SU-DHL-6 (cell line): ENCODE results near the gene PLCB1.

Experiments
- H2AFZ ChIP-seq: fragments of 200-600 bp; sonication (generic); 2 replicates; pipeline ENCODE4 v1.6.1; 2014; ENCODE audit warnings: low read depth, mild to moderate bottlenecking, moderate library complexity, mixed read lengths, antibody characterized with exemption, low read length; ENCODE audit not compliant: severe bottlenecking
- H3F3A ChIP-seq: fragments of 200-600 bp; shearing (Covaris generic); 2 replicates; pipeline ENCODE4 v1.6.0; 2016; ENCODE audit warnings: antibody characterized with exemption, mild to moderate bottlenecking; ENCODE audit not compliant: insufficient read depth
- H3K27ac ChIP-seq: fragments of 200-600 bp; sonication (generic); 2 replicates; pipeline ENCODE4 v1.5.1; 2016; ENCODE audit warnings: low read depth, mild to moderate bottlenecking, low read length, moderate library complexity, mixed read lengths
- H3K27me3 ChIP-seq: fragments of 200-600 bp; sonication (generic), shearing (Covaris generic); 2 replicates; pipeline ENCODE4 v1.6.0; 2014; ENCODE audit warnings: mild to moderate bottlenecking, low read length
- H3K36me3 ChIP-seq: fragments of 200-600 bp; sonication (generic); 2 replicates; pipeline ENCODE4 v1.6.1; 2014; ENCODE audit warnings: mild to moderate bottlenecking, low read length, mixed read lengths
- H3K4me2 ChIP-seq: fragments of 300-600, 200-600 bp; shearing (Covaris generic), sonication (generic); 2 replicates; pipeline ENCODE4 v1.6.0; 2014; ENCODE audit warnings: low read length, low read depth, mild to moderate bottlenecking; ENCODE audit not compliant: poor library complexity, severe bottlenecking
- H3K4me3 ChIP-seq: fragments of 200-600 bp; sonication (generic); 2 replicates; pipeline ENCODE4 v1.5.1; 2014; ENCODE audit warnings: antibody characterized with exemption, low read length, mild to moderate bottlenecking, mixed read lengths; ENCODE audit not compliant: insufficient read depth, poor library complexity, severe bottlenecking
- H3K79me2 ChIP-seq: fragments of 200-600 bp; sonication (generic); 2 replicates; pipeline ENCODE4 v1.6.1; 2014; ENCODE audit warnings: mild to moderate bottlenecking, low read length, moderate library complexity; ENCODE audit not compliant: insufficient read depth
- H3K9ac ChIP-seq: fragments of 200-600 bp; sonication (generic); 2 replicates; pipeline ENCODE4 v1.7.0; 2014; ENCODE audit warnings: mild to moderate bottlenecking, low read length
- H3K9me2 ChIP-seq: fragments of 200-600 bp; sonication (generic); replicated peaks from 2 replicates; pipeline ENCODE4 v1.6.1; 2014; ENCODE audit warnings: low read length; ENCODE audit not compliant: insufficient read depth
- H3K9me3 ChIP-seq: fragments of 200-600 bp; sonication (generic); 2 replicates; pipeline ENCODE4 v1.6.1; 2014; ENCODE audit warnings: low read length, mixed read lengths; ENCODE audit not compliant: insufficient read depth
- H4K20me1 ChIP-seq: fragments of 200-600 bp; sonication (generic); 2 replicates; pipeline ENCODE4 v1.6.1; 2014; ENCODE audit warnings: low read depth, mild to moderate bottlenecking, antibody characterized with exemption, low read length, moderate library complexity, mixed read lengths
- EZH2phosphoT487 ChIP-seq: fragments of 200-600 bp; sonication (generic), shearing (Covaris generic); conservative IDR thresholded peaks from 2 replicates; pipeline ENCODE4 v1.6.1; 2018; ENCODE audit warnings: mild to moderate bottlenecking, antibody characterized with exemption, low read length, moderate library complexity, mixed read lengths
- TF ChIP-seq, protein P1 (sequence below): fragments of 200-600 bp; sonication (generic); IDR thresholded peaks from one replicate; pipeline ENCODE4 v1.5.1; 2017; ENCODE audit warnings: antibody characterized with exemption, mild to moderate bottlenecking, low read length, moderate library complexity; ENCODE audit not compliant: insufficient read depth, poor library complexity, severe bottlenecking

Gene PLCB1

DNA sequence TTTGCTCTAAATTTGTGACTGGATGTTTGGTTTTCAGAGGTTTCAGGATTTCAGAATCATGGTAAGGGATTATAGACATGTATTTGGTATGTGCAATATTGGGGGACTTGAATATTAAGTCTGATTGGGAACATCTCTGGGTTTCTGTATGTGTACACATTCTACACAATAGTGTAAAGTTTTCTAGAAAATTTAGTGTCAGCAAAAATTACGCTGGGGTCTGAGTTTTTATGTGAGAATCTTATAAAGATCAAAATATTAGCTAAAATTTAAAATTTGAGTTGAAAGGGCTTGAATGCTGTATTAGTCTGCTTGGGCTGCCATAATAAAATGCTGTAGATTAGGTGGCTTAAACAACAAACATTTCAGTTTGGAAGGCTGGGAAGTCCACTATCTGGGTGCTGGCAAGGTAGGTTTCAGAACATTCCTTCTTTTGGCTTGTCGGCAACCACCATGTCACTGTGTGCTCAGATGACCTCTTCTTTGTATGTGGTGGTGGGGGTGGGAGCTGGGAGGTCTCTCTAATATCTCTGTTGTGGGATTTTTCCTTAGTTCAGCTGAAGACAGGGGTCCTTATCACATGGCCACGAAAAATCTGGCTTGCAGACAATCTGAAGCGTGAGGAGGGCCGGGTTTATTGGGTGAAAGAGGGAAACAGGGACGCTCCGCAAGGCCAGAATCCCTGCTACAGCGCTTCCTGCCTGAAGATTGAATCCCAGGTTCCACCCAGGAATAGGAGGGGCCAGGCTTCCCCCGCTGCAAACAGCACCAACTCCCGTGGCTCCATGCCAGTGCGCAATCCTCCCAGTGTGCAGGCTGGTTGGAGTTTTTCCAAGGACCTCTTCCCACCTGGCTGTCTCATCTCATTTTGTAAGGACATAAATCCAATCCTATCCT, 299.7 kb downstream of the PLCB1 start:
- H3K36me3 ChIP-seq = no peaks in the 10 kb centered on the region
- H3K4me2 ChIP-seq = no peak overlapping the region
- no peak overlapping the region for H3K4me3 ChIP-seq
- no peaks in the 10 kb centered on the region for H3K27me3 ChIP-seq
- H3K9me2 ChIP-seq = no peaks in the 10 kb centered on the region
- no peak overlapping the region for H3K27ac ChIP-seq
- no peak overlapping the region for H2AFZ ChIP-seq
- H3K9me3 ChIP-seq = no peaks in the 10 kb centered on the region
- no peaks in the 10 kb centered on the region for H4K20me1 ChIP-seq
- TF ChIP-seq, protein P1, sequence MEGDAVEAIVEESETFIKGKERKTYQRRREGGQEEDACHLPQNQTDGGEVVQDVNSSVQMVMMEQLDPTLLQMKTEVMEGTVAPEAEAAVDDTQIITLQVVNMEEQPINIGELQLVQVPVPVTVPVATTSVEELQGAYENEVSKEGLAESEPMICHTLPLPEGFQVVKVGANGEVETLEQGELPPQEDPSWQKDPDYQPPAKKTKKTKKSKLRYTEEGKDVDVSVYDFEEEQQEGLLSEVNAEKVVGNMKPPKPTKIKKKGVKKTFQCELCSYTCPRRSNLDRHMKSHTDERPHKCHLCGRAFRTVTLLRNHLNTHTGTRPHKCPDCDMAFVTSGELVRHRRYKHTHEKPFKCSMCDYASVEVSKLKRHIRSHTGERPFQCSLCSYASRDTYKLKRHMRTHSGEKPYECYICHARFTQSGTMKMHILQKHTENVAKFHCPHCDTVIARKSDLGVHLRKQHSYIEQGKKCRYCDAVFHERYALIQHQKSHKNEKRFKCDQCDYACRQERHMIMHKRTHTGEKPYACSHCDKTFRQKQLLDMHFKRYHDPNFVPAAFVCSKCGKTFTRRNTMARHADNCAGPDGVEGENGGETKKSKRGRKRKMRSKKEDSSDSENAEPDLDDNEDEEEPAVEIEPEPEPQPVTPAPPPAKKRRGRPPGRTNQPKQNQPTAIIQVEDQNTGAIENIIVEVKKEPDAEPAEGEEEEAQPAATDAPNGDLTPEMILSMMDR = no peak
- TF ChIP-seq EZH2phosphoT487 = no peak
- no peak overlapping the region for H3K9ac ChIP-seq
- H3K79me2 ChIP-seq = no peaks in the 10 kb centered on the region
- H3F3A ChIP-seq = no peaks in the 10 kb centered on the region

DNA sequence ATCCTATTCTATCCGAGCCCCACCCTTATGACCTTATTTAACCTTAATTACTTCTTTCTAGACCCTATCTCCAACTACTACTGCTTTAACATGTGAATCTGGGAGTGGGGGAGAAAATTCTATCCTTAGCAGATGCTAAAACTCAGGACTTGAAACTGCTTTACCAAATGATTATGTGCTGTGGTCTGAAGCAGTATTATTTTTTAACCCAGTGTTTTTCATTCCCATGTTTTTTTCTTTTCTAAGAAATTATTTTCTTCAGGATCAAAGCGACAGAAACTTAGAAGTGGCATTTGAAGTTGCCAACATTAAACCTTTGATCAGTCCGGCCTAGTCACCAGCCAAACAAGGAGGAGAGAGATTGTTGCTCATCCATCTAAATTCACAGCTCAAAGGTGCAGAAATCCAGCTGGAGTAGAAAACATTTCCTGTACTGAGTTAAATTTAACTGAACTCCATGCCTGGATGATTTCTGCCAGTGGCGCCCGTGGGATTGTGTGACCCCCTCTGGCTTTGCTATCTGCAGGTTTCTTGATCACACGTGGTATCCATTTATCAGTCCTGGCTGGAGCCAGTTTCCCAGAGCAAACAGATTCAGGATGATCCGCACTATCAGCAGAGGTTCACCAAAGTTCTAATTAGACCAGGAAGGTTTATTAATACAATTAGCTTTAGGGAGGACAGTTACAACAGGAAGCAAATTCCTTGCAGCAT, 300.5 kb downstream of the PLCB1 start:
- Histone ChIP-seq H3K27me3 (no peaks in the 10 kb centered on the region), H3F3A (no peaks in the 10 kb centered on the region), H3K9me2 (no peaks in the 10 kb centered on the region), H3K36me3 (no peaks in the 10 kb centered on the region), H3K9ac (no peak overlapping the region), H3K79me2 (no peaks in the 10 kb centered on the region), H3K4me3 (no peak overlapping the region), H4K20me1 (no peaks in the 10 kb centered on the region), H3K9me3 (no peaks in the 10 kb centered on the region), H2AFZ (no peak overlapping the region), H3K4me2 (no peak overlapping the region), H3K27ac (no peak overlapping the region)
- TF ChIP-seq, protein P1 = no peak

DNA sequence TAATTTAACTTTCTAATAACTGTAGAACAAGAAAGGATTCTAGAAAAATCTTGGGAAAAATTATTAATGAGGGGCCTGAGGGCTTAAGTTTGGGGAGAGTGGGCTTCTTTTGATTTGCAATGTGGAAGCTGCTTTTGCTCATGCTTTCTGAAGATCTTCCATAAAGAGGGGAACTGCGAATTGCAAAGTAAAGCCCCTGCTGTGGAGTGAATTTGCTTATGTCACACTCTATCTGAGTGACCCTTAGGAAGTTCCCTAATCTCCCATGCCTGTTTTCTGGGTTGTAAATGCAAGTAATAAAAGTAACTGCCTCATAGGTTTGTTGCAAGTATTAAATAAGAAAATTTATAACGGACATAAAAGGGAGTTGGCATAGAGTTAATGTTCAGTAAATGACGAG, 301.2 kb downstream of the PLCB1 start:
- no peaks in the 10 kb centered on the region for H3K9me2 ChIP-seq
- H3K36me3 ChIP-seq = no peaks in the 10 kb centered on the region
- H3K9me3 ChIP-seq = no peaks in the 10 kb centered on the region
- no peak overlapping the region for H3K9ac ChIP-seq
- H4K20me1 ChIP-seq = no peaks in the 10 kb centered on the region
- H3F3A ChIP-seq = no peaks in the 10 kb centered on the region
- H3K79me2 ChIP-seq = no peaks in the 10 kb centered on the region
- no peak overlapping the region for H3K4me3 ChIP-seq
- TF ChIP-seq, protein P1 = no peak
- no peak for TF ChIP-seq EZH2phosphoT487
- no peak overlapping the region for H2AFZ ChIP-seq
- H3K4me2 ChIP-seq = no peak overlapping the region
- no peaks in the 10 kb centered on the region for H3K27me3 ChIP-seq
- no peak overlapping the region for H3K27ac ChIP-seq
